ENCODE data around the gene ETNK2.

DNA sequence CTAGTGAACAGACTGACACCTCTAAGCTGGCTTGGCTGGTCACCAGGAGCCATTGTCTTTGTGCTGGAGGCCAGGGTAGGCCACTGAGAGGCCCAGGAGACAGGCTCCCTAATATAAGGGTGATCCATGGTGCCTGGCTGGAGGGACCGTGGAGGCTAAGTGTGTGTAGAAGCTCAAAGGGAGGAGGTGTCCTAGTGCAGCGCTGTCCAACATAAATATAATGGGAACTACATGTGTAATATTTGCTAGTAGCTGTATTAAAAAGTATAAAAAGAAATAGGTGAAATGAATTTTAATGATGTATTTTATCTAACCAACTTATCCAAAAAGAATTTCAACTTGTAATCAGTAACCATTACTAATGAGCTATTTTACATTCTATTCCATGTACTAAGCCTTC is 44.0 kb downstream of the ETNK2 start:
- TF ChIP-seq, protein P1, sequence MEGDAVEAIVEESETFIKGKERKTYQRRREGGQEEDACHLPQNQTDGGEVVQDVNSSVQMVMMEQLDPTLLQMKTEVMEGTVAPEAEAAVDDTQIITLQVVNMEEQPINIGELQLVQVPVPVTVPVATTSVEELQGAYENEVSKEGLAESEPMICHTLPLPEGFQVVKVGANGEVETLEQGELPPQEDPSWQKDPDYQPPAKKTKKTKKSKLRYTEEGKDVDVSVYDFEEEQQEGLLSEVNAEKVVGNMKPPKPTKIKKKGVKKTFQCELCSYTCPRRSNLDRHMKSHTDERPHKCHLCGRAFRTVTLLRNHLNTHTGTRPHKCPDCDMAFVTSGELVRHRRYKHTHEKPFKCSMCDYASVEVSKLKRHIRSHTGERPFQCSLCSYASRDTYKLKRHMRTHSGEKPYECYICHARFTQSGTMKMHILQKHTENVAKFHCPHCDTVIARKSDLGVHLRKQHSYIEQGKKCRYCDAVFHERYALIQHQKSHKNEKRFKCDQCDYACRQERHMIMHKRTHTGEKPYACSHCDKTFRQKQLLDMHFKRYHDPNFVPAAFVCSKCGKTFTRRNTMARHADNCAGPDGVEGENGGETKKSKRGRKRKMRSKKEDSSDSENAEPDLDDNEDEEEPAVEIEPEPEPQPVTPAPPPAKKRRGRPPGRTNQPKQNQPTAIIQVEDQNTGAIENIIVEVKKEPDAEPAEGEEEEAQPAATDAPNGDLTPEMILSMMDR (IDR thresholded peaks at IDR 0.05): no peak
- TF ChIP-seq POLR2A (IDR thresholded peaks at IDR 0.05): no peak
